HFFc6 (cell line): Measurements from ENCODE around the gene SHE. TPM values are rescaled to one million over a fixed set of nuclear protein-coding genes. Genes with fewer than 3 reads are reported as not detected.

Experiments used
- DNase-seq: peaks from one replicate; pipeline ENCODE4 v3.0.0-alpha.2; 2018
- H3K27ac Mint-ChIP-seq: 2 replicates; pipeline ENCODE4 v1.8.0; 2020; ENCODE audit warnings: mild to moderate bottlenecking, mixed read lengths
- H3K27me3 Mint-ChIP-seq: 2 replicates; pipeline ENCODE4 v1.8.0; 2021; ENCODE audit warnings: mild to moderate bottlenecking, moderate library complexity, mixed read lengths; ENCODE audit not compliant: insufficient read depth
- H3K36me3 Mint-ChIP-seq: 2 replicates; pipeline ENCODE4 v1.8.0; 2021; ENCODE audit warnings: low read depth, mixed read lengths
- H3K4me1 Mint-ChIP-seq: 2 replicates; pipeline ENCODE4 v1.8.0; 2020; ENCODE audit warnings: low read depth, mixed read lengths
- H3K4me3 Mint-ChIP-seq: 2 replicates; pipeline ENCODE4 v1.8.0; 2020; ENCODE audit warnings: mild to moderate bottlenecking, moderate library complexity, mixed read lengths
- H3K9me3 Mint-ChIP-seq: 2 replicates; pipeline ENCODE4 v1.8.0; 2020; ENCODE audit warnings: mild to moderate bottlenecking, mixed read lengths
- total RNA-seq, 6 experiments: library from RNA; stranded (reverse); fragmentation: NEBNext Ultra II Directional; extraction: Animal tissue kit (Norgen Biotek cat#: 25700); gene quantifications; 2 replicates in 1 of 6; 3 replicates in 5 of 6; pipeline ENCODE4 v1.2.3, GENCODE V29; 2021
- TF ChIP-seq, protein P1 (sequence below): fragments of 200-600 bp; sonication (generic); IDR thresholded peaks from 2 replicates; pipeline ENCODE4 v1.5.0; 2021; ENCODE audit warnings: antibody characterized with exemption, mild to moderate bottlenecking

The SHE gene
- total RNA-seq, 6 experiments from 2014 or later, result not detected

GRCh38 chr1:154548028-154548427 lies 45.8 kb upstream of the SHE start:
- TF ChIP-seq, protein P1, sequence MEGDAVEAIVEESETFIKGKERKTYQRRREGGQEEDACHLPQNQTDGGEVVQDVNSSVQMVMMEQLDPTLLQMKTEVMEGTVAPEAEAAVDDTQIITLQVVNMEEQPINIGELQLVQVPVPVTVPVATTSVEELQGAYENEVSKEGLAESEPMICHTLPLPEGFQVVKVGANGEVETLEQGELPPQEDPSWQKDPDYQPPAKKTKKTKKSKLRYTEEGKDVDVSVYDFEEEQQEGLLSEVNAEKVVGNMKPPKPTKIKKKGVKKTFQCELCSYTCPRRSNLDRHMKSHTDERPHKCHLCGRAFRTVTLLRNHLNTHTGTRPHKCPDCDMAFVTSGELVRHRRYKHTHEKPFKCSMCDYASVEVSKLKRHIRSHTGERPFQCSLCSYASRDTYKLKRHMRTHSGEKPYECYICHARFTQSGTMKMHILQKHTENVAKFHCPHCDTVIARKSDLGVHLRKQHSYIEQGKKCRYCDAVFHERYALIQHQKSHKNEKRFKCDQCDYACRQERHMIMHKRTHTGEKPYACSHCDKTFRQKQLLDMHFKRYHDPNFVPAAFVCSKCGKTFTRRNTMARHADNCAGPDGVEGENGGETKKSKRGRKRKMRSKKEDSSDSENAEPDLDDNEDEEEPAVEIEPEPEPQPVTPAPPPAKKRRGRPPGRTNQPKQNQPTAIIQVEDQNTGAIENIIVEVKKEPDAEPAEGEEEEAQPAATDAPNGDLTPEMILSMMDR, result no peak
- Mint-ChIP-seq H3K4me3 (no peak overlapping the region), H3K4me1 (peaks cover 18% of the 10 kb centered on the region), H3K27me3 (peaks cover 12% of the 10 kb centered on the region), H3K36me3 (peaks cover 24% of the 10 kb centered on the region), H3K27ac (no peak overlapping the region; the same call in 1 of the 2 replicates), H3K9me3 (no peaks in the 10 kb centered on the region)
- DNase-seq, result no peak

DNA sequence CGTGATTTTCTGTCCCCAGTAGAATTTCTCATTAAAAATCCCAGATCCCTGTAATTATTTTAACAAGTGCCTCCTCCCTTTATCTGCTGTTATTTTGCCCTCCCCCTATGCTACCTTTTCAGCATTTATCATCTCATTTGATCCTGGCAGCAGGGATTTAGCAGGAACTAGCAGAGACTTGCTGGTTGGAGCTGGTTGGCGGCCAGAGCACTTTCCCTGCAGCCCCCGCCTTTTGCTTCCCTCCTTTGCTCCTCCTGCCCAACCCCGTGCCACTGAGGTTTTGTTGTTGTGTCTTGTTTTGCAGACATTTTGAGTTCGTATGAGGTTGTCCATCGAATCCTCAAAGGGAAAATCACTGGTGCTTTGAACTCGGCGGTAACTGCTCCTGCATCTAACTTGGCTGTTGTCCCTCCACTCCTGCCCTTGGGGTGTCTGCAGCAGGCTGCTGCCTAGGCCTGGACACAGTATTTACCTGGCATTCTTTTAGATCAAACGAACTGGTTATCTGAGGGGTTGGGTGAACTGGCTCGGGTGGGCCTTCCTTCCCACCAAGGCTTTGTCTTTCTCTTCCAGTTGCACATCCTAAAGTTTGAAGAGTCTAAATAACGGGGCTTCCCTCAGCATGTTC lies 45.0 kb upstream of the SHE start:
- Mint-ChIP-seq H3K9me3 (no peaks in the 10 kb centered on the region), H3K4me1 (peaks cover 15% of the 10 kb centered on the region), H3K27ac (no peak overlapping the region), H3K27me3 (peaks cover 15% of the 10 kb centered on the region), H3K4me3 (no peak overlapping the region), H3K36me3 (peaks cover 17% of the 10 kb centered on the region)
- TF ChIP-seq, protein P1, result no peak
- no peak for DNase-seq

GRCh38 chr1:154546264-154547063 lies 44.3 kb upstream of the SHE start:
- H3K36me3 Mint-ChIP-seq, result peaks cover 14% of the 10 kb centered on the region
- no peak overlapping the region for H3K4me3 Mint-ChIP-seq
- peak; percentile 53 for DNase-seq
- TF ChIP-seq, protein P1, result peak; percentile 87
- H3K4me1 Mint-ChIP-seq, result peaks cover 15% of the 10 kb centered on the region
- H3K27me3 Mint-ChIP-seq, result peaks cover 22% of the 10 kb centered on the region
- no peaks in the 10 kb centered on the region for H3K9me3 Mint-ChIP-seq
- H3K27ac Mint-ChIP-seq, result no peak overlapping the region

DNA sequence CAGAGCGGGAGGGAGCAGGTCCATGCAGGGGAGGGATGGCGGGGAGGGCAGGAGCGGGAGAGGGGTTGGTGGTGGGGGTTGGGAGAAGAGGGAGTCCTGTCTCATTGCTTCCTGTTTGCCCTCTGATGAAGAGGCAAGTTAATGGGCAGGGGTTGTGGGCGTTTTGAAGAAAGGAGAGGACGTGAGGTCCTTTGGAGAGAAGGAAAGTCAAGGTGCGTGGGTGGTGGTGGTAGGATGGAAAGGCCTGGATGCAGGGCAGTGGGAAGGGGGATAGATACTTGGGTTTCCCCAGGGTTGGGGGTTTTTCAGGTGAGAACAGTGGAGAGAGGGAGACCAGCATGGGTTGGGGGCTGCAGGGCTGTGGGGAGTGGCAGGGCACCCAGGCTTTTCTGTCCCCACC lies 39.0 kb upstream of the SHE start:
- Mint-ChIP-seq H3K27me3 (peaks cover 66% of the 10 kb centered on the region), H3K4me1 (no peaks in the 10 kb centered on the region), H3K36me3 (no peaks in the 10 kb centered on the region), H3K27ac (no peak overlapping the region), H3K4me3 (no peak overlapping the region), H3K9me3 (no peaks in the 10 kb centered on the region)
- DNase-seq, result no peak
- TF ChIP-seq, protein P1, result no peak

GRCh38 chr1:154539486-154540483 lies 37.6 kb upstream of the SHE start:
- TF ChIP-seq, protein P1, result no peak
- peaks cover 76% of the 10 kb centered on the region for H3K27me3 Mint-ChIP-seq
- H3K27ac Mint-ChIP-seq, result no peak overlapping the region
- H3K36me3 Mint-ChIP-seq, result peaks cover 4% of the 10 kb centered on the region; the same call in 1 of the 2 replicates
- no peaks in the 10 kb centered on the region for H3K4me1 Mint-ChIP-seq
- no peak overlapping the region for H3K4me3 Mint-ChIP-seq
- no peak for DNase-seq
- H3K9me3 Mint-ChIP-seq, result no peaks in the 10 kb centered on the region
